Mucosa of descending colon (tissue), 3 donors: Measurements from ENCODE around the gene MEGF11. TPM values are rescaled to one million over a fixed set of nuclear protein-coding genes. Genes with fewer than 3 reads are reported as not detected.

Experiments
- ATAC-seq: fragments of 200-7000 bp; cut with Tn5 transposase; one replicate; pipeline ENCODE4 v1.9.1; 2020; ENCODE audit warnings: mild to moderate bottlenecking, moderate library complexity
- DNase-seq, 3 donors: peaks; one replicate each; pipeline ENCODE4 v3.0.0-alpha.2; 2020
- H3K36me3 ChIP-seq: fragments of 200-600 bp; one replicate; pipeline ENCODE4 v1.8.0; 2021; ENCODE audit warnings: low read depth, mild to moderate bottlenecking
- H3K4me1 ChIP-seq: fragments of 200-600 bp; one replicate; pipeline ENCODE4 v1.8.0; 2021; ENCODE audit warnings: low read depth, mild to moderate bottlenecking
- H3K4me3 ChIP-seq: fragments of 200-600 bp; one replicate; pipeline ENCODE4 v1.8.0; 2021; ENCODE audit warnings: mild to moderate bottlenecking
- H3K9me3 ChIP-seq: fragments of 200-600 bp; one replicate; pipeline ENCODE4 v1.8.0; 2021; ENCODE audit warnings: mild to moderate bottlenecking
- CTCF ChIP-seq: fragments of 200-600 bp; IDR thresholded peaks from one replicate; pipeline ENCODE4 v1.8.0; 2022; ENCODE audit warnings: antibody characterized with exemption, mild to moderate bottlenecking
- intact Hi-C, 2 donors: fragments of 100-400 bp; cut with DNase I in 1 of 2; cut with micrococcal nuclease in 1 of 2; formaldehyde crosslinking; loops; one replicate each; pipeline versions ENCODE4 v1.11.0 to v1.11.1; 2022; cut with DNase I, micrococcal nuclease
- total RNA-seq, 3 donors: library from RNA; stranded (reverse); fragmentation: NEBNext Ultra II Directional in 2 of 3; extraction: Animal tissue kit (Norgen Biotek cat#: 25700) in 2 of 3; gene quantifications; one replicate each; pipeline versions ENCODE4 v1.2.1 to v1.2.4, GENCODE V29; 2021 to 2023
- donor health status: DM: no; HTN: no; CAD: no; lungs with moderate emphysema.
- donor health status: DM: no; HTN: no; CAD: no.
- donor health status: DM: no; HTN: yes; CAD: no.

Gene MEGF11
- total RNA-seq, 3 donors from 2014 or later: 0.12 to 0.29 (median 0.19) TPM

DNA sequence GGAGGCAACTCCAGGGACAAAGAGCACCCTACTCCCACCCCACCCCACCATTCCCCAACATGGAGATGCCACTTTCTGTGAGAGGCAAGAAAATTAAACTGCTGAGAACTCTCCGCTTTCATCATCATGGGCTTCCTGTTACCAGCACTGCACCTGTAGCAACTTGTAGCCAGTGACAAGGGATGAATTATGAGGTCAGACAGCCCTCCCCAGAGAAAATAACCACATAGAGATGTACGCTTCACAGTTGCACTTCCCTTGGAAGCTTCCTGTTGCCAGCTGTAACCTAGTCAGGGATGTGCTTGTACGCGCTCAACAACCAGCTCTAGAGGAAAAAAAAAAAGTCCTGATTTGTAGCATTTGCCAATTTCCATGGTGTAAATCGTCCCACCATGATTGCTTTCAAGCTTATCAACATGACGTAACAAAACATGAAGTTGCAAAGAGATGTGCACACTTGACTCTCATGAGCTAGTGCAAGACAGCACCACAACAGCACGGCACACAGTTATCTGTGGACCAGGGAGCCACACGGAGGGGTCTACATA, 238.8 kb downstream of the MEGF11 start:
- TF ChIP-seq CTCF: no peak
- no peak overlapping the region for H3K4me3 ChIP-seq
- H3K4me1 ChIP-seq: no peaks in the 10 kb centered on the region
- no peaks in the 10 kb centered on the region for H3K36me3 ChIP-seq
- H3K9me3 ChIP-seq: no peaks in the 10 kb centered on the region
- intact Hi-C loops: no loop called here
- no peak for ATAC-seq
- no peak for DNase-seq

GRCh38 chr15:66014022-66014421, 239.5 kb downstream of the MEGF11 start:
- no peak for TF ChIP-seq CTCF
- H3K4me1 ChIP-seq: no peaks in the 10 kb centered on the region
- ATAC-seq (no peak), DNase-seq (no peak)
- H3K9me3 ChIP-seq: no peaks in the 10 kb centered on the region
- intact Hi-C loops: no loop called here
- H3K4me3 ChIP-seq: no peak overlapping the region
- no peaks in the 10 kb centered on the region for H3K36me3 ChIP-seq

GRCh38 chr15:66008940-66009562, 244.5 kb downstream of the MEGF11 start:
- Histone ChIP-seq H3K9me3 (no peaks in the 10 kb centered on the region), H3K4me3 (no peak overlapping the region), H3K36me3 (no peaks in the 10 kb centered on the region), H3K4me1 (no peaks in the 10 kb centered on the region)
- no peak for TF ChIP-seq CTCF
- intact Hi-C loops: no loop called here
- peak; percentile 97 for ATAC-seq
- DNase-seq: peak in 2 of 3 donors; percentile 54 to 71

- DNase-seq: peak in 1 of 3 donors; percentile 27
- Histone ChIP-seq H3K4me1 (no peaks in the 10 kb centered on the region), H3K4me3 (no peak overlapping the region), H3K36me3 (no peaks in the 10 kb centered on the region), H3K9me3 (no peaks in the 10 kb centered on the region)
- intact Hi-C loops: no loop called here
- ATAC-seq: no peak
- TF ChIP-seq CTCF: no peak
Observed at GRCh38 chr15:66007663-66008262, 245.8 kb downstream of the MEGF11 start.

DNA sequence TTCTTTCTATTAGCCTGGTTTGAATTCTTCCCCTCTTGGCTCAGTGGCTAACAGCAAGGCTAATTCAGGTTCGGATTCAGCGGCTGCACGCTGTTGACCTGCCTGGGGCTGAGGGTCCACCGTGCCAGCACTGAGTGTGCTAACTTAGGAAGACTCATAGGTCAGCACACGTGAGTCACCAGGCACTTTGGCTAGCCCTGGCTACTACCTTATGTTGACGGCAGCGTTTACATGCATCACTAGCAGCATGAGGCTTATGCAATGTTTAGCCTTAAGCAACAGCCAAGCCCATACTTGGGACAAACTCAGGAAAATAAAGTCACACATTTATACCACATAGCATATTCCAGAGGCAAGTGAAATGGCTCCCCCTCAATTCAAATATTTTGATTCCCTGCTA, 246.6 kb downstream of the MEGF11 start:
- Histone ChIP-seq H3K4me3 (no peak overlapping the region), H3K36me3 (no peaks in the 10 kb centered on the region), H3K9me3 (no peaks in the 10 kb centered on the region), H3K4me1 (no peaks in the 10 kb centered on the region)
- intact Hi-C loops: no loop called here
- DNase-seq: no peak
- no peak for TF ChIP-seq CTCF
- ATAC-seq: no peak
